Nephron progenitor cell (in vitro differentiated cells): ENCODE results near the gene PVR.

Experiments
- DNase-seq: peaks from one replicate; pipeline ENCODE4 v3.0.0; 2021
- H3K27ac Mint-ChIP-seq: 2 replicates; pipeline ENCODE4 v1.8.0; 2021; ENCODE audit warnings: mild to moderate bottlenecking, moderate library complexity, mixed read lengths
- H3K27me3 Mint-ChIP-seq: 2 replicates; pipeline ENCODE4 v1.8.0; 2021; ENCODE audit warnings: mild to moderate bottlenecking, low read depth, mixed read lengths; ENCODE audit not compliant: poor library complexity
- H3K36me3 Mint-ChIP-seq: 2 replicates; pipeline ENCODE4 v1.8.0; 2021; ENCODE audit warnings: low read depth, mixed read lengths
- H3K4me1 Mint-ChIP-seq: 2 replicates; pipeline ENCODE4 v1.8.0; 2021; ENCODE audit warnings: mixed read lengths
- H3K4me3 Mint-ChIP-seq: 2 replicates; pipeline ENCODE4 v1.8.0; 2021; ENCODE audit warnings: mild to moderate bottlenecking, moderate library complexity, mixed read lengths
- H3K9me3 Mint-ChIP-seq: 2 replicates; pipeline ENCODE4 v1.8.0; 2021; ENCODE audit warnings: mild to moderate bottlenecking, moderate library complexity, mixed read lengths
- CTCF ChIP-seq: fragments of 200-600 bp; sonication (generic); IDR thresholded peaks from 2 replicates; pipeline ENCODE4 v1.5.0; 2021; ENCODE audit warnings: antibody characterized with exemption

The PVR gene

DNA sequence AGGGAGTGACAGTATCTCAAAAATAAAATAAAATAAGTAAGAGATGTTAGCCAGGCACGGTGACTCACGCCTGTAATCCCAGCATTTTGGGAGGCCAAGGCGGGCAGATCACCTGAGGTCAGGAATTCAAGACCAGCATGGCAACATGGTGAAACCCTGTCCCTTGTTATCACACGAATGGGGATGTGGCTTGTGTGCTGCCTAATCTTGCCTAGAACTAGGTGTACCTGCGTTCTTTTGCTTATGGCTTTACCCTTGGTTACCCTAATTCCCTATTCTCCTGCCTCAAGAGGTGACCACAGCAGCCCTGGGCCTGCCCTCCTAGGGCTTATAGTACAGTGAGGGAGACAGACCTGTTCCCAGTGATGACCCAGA lies 6.3 kb upstream of the PVR start:
- Mint-ChIP-seq H3K4me3 (no peak overlapping the region), H3K36me3 (no peaks in the 10 kb centered on the region), H3K27me3 (peaks cover 18% of the 10 kb centered on the region), H3K27ac (no peak overlapping the region), H3K9me3 (peaks cover 8% of the 10 kb centered on the region), H3K4me1 (peaks cover 40% of the 10 kb centered on the region)
- no peak for TF ChIP-seq CTCF
- no peak for DNase-seq

DNA sequence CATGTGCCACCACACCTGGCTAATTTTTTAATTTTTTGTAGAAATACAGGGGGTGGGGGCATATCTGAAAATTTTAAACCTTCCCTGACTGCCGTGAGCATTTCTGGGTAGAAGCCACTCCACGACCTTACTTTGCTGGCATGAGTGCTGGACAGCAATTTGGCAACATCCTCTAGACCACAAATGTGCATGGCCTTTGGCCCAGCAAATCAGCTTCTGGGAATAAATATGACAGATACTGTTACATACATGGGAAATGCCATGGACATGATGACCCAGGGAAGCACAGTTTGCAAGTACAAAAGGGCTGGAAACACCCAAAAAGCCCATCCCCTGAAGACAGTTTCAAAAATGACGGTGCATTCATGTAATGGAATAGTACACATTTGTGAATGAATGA lies 3.2 kb upstream of the PVR start:
- H3K4me3 Mint-ChIP-seq: no peak overlapping the region
- H3K27ac Mint-ChIP-seq: no peak overlapping the region
- peaks cover 31% of the 10 kb centered on the region for H3K4me1 Mint-ChIP-seq
- H3K36me3 Mint-ChIP-seq: no peaks in the 10 kb centered on the region
- no peaks in the 10 kb centered on the region for H3K9me3 Mint-ChIP-seq
- no peak for DNase-seq
- H3K27me3 Mint-ChIP-seq: peaks cover 14% of the 10 kb centered on the region
- TF ChIP-seq CTCF: no peak

DNA sequence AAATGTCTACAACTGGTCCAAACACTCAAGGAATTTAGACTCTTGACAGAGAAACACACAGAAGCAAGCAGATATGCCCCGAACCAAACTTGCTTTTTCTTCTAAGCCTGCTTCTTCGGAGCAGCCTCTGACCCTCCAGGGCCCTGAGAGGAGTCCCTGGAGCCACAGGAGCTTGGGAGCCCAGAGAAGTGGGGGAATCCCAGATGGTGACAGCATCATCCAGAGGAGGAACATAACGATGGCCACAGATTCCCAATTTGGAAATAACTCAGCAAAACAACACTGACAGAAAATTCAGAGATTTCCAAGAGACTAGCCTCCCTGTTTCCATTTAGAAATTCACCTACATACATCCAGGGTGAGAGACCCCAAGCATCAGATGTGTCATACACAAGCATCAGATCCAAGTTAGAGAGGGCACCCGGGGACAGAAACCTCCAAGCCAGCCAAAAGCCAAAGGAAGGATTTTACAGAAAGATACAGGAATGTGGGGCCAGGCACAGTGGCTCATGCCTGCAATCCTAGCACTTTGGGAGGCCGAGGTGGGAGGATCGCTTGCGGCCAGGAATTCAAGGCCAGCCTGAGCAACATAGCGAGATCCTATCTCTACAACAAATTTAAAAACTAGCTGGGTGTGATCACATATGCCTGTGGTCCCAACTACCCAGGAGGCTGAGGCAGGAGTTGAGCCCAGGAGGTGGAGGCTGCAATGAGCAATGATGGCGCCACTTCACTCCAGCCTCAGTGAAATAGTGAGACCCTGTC lies 2.0 kb upstream of the PVR start:
- no peak for TF ChIP-seq CTCF
- peaks cover 14% of the 10 kb centered on the region for H3K27me3 Mint-ChIP-seq
- H3K36me3 Mint-ChIP-seq: no peaks in the 10 kb centered on the region
- H3K4me3 Mint-ChIP-seq: no peak overlapping the region
- no peak for DNase-seq
- no peak overlapping the region for H3K27ac Mint-ChIP-seq
- H3K4me1 Mint-ChIP-seq: peaks cover 25% of the 10 kb centered on the region
- H3K9me3 Mint-ChIP-seq: no peaks in the 10 kb centered on the region

GRCh38 chr19:44642377-44642776 lies 1.3 kb upstream of the PVR start:
- TF ChIP-seq CTCF: no peak
- Mint-ChIP-seq H3K27ac (peak overlapping the region; percentile 11), H3K4me3 (no peak overlapping the region), H3K36me3 (no peaks in the 10 kb centered on the region), H3K4me1 (peaks cover 25% of the 10 kb centered on the region), H3K9me3 (no peaks in the 10 kb centered on the region), H3K27me3 (peaks cover 14% of the 10 kb centered on the region)
- no peak for DNase-seq

DNA sequence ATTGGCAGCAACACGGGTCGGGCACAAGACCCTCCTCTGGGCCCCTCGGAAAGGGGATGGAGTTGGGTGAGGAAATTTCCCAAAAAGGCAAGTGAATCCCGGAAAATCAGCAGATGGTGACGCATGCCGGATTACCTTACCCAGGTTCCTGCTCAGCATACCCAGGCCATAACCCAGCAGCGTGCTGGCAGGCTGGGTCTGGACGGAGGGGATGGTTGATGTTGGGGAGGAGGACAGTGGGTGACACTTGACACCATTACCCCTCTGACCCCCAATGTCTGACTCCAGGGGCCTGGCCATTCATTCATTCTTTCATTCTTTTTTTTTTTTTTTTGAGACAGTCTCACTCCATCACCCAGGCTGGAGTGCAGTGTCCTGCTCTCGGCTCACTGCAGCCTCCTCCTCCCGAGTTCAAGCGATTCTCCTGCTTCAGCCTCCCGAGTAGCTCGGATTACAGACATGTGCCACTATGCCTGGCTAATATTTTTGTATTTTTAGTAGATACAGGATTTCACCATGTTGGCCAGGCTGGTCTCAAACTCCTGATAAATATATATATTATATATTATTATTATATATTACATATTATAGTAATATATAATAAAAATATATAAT lies 799 bp downstream of the PVR start:
- Mint-ChIP-seq H3K9me3 (no peaks in the 10 kb centered on the region), H3K4me1 (peaks cover 9% of the 10 kb centered on the region), H3K36me3 (peaks cover 4% of the 10 kb centered on the region), H3K27ac (peak overlapping the region; percentile 54), H3K27me3 (peaks cover 9% of the 10 kb centered on the region), H3K4me3 (peak overlapping the region; percentile 87)
- DNase-seq: peak; percentile 41
- TF ChIP-seq CTCF: no peak
